NCI-H2081 (cell line): Measurements from ENCODE around the gene YY1AP1.
A peak's percentile ranks its signal among the peaks of the same experiment; 100 is the strongest.
"Not testable (repeated sequence)": the region's sequence is repeated elsewhere in the genome, so short reads cannot be mapped to it uniquely, and the experiment has no call there.

Experiments used
- DNase-seq, 2 experiments: peaks; one replicate each; lab custom pipeline; 2025; lab: John Stamatoyannopoulos, UW

Gene YY1AP1

DNA sequence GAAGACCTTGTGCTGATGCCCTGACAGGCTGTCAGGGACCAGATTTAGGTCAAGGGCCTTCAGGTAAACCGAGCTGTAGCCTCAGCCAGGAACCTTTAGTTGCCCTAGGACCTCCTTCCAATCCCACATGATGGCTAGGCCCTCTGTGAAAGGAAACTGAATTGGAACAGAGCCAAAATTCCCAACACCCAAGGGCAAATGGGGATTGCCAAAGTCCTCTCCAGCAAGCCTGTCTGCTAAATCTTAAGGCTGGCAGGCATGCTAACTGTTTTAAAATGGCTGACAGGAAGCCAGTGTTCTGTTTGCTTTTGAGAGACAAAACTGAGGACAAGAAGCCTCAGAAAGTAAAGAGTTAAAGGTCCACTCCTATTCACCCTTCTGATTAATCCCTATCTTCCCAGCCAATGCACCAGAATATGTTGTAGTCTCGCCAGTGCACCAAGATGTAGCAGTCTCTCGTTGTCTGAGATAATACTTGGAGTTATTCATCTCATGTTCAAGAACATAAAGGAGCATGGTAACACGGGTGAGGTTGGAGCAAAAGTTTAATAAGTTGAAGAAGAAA lies 43.5 kb downstream of the YY1AP1 start:
- no peak for DNase-seq

- DNase-seq = no peak
These were observed 45.3 kb downstream of the YY1AP1 start for GRCh38 chr1:155643230-155643629.

GRCh38 chr1:155642559-155643180 lies 45.9 kb downstream of the YY1AP1 start:
- not testable (repeated sequence) for DNase-seq

DNA sequence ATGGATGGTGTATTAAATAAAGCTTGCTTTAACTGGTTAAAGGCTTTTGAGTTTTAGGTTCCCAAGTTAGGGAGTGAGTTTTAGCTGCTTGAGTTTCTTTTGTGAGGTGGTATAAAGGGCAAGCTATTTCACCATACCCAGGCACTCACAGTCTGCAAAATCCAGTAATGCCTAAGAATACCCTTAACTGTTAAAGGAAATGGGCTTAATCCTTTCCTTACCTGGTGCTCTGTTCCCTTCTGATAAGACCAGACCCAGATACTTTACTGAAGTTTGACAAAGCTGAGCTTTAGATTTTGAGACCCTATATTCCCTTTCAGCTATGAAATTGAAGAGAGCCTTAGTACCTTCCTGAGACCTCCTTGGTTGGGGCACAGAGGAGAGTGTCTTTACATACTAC lies 48.2 kb downstream of the YY1AP1 start:
- DNase-seq = no peak

DNA sequence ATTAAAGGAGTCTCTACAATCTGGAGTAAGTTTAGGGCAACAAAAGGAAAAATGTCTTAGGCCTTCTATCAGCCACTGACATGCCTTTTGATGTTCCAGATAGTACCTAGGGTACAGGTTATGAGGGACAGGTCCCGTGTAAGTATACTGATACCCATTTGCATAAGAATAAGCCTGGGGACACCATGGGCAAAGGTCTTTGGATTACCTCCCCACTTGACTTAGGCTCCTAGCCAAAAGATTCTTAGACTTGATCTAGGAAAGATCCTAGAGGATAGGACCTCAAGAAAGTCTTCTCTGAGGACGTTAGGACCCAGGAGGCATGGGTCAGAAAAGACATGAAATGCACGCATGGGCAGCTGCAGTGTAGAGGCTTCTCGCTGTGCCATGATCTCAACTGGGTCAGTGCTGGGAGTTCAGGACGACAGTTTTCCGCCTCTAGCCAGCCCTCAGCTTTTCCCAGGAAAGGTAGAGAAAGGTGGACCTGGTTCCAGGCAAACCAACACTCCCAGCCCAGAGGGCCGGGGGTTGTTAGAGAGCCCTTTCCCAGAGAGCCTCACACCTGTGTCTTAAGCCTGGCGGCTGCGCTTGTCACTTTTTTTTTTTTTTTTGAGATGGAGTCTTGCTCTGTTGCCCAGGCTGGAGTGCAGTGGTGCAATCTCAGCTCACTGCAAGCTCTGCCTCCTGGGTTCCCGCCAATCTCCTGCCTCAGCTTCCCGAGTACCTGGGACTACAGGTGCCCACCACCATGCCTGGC lies 52.0 kb downstream of the YY1AP1 start:
- no peak for DNase-seq

DNA sequence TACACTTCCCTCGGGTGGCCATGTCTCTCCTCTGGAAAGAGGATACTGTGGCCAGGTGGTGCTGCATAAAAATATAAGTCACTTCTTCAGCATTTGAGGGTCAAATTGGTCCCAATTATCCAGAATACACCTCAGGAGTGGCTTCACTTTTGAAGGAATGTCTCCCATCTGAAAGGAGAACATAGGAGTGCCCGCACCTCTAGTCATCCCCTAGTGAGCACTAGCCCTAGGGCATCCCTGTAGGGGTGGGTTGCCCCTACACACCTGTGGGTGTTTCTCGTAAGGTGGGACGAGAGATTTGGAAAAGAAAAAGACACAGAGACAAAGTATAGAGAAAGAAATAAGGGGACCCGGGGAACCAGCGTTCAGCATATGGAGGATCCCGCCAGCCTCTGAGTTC lies 62.1 kb downstream of the YY1AP1 start:
- not testable (repeated sequence) for DNase-seq

GRCh38 chr1:155623357-155623756 lies 65.2 kb downstream of the YY1AP1 start:
- DNase-seq = no peak

DNA sequence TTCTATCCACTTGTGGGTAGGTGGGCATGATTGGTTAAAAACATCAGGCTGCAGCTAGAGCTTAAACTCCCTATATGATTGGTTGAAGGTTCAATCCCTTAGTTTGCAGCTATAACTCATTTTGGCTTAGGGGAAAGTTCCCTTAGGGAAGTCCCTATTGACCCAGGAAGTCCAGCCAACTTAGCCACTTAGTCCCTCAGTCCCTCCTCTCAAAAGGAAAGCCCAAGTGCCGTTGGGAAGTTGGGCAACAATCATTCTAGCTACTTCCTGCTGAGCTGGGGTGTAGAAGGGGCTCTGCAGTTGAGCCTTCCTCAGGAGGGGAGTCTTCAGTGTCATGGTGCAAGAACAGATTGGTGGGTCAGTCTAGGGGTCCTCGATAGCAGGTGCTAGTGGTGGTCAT lies 66.4 kb downstream of the YY1AP1 start:
- no peak for DNase-seq

DNA sequence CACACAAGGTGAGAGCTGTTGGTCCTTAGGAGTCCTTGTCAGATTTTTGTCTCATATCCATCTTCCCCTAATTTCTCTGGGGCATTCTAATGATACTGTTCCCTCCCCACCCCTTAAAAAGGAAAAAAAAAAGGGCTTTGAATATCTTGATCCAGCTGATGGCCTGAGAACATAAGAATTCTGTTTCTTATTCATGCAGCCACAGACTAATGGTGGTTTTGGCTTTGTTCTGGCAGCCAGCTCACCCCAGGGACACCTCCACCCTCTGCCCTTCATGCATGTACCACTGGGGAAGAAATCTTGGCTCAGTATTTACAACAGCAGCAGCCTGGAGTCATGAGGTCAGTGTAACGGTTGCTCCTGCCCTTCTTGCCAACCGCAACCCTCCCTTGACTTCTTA lies 75.3 kb downstream of the YY1AP1 start:
- not testable (repeated sequence) for DNase-seq

- DNase-seq = not testable (repeated sequence)
These were observed 78.3 kb downstream of the YY1AP1 start for GRCh38 chr1:155610257-155610647.

GRCh38 chr1:155609515-155610256 lies 78.9 kb downstream of the YY1AP1 start, which contains the start of gene MSTO1:
Gene MSTO1, plus strand, starts transcription at chr1:155610218. Its CDS starts 31 bp downstream, at chr1:155610249.
- peak; percentile 99 for DNase-seq
